Gastroesophageal sphincter (tissue), 4 donors: ENCODE measurements around the gene SLC6A9. TPM values are rescaled to one million over a fixed set of nuclear protein-coding genes. Genes with fewer than 3 reads are reported as not detected.

ENCODE experiments used
- ATAC-seq: fragments of 150-250 bp; one replicate; pipeline ENCODE4 v1.9.1; 2016; ENCODE audit warnings: mild to moderate bottlenecking, moderate library complexity
- H3K27ac ChIP-seq, 4 donors: fragments of 200-600 bp; sonication (generic) in 3 of 4; 1 replicate in 3 of 4; 2 replicates in 1 of 4; pipeline ENCODE4 v1.5.1; 2016 to 2019
- H3K27me3 ChIP-seq: fragments of 200-600 bp; sonication (generic); one replicate; pipeline ENCODE4 v1.5.1; 2019
- H3K36me3 ChIP-seq, 2 donors: fragments of 200-600 bp; sonication (generic); one replicate each; pipeline ENCODE4 v1.5.1; 2019; ENCODE audit warnings: control low read depth in 1 of 2
- H3K4me1 ChIP-seq, 3 donors: fragments of 200-600 bp; sonication (generic); 1 replicate in 2 of 3; 2 replicates in 1 of 3; pipeline ENCODE4 v1.5.1; 2016 to 2019; ENCODE audit warnings: control low read depth in 2 of 3
- H3K4me3 ChIP-seq, 2 donors: fragments of 200-600 bp; sonication (generic); one replicate each; pipeline ENCODE4 v1.5.1; 2019; ENCODE audit warnings: mild to moderate bottlenecking in 1 of 2, moderate library complexity in 1 of 2
- H3K9me3 ChIP-seq, 3 donors: fragments of 200-600 bp; sonication (generic); one replicate each; pipeline ENCODE4 v1.5.1; 2017 to 2019; ENCODE audit warnings: control low read depth in 2 of 3
- EP300 ChIP-seq: sonication (generic); formaldehyde crosslinking; IDR thresholded peaks from one replicate; pipeline ENCODE4 v1.6.1; 2017; ENCODE audit warnings: antibody characterized with exemption, mild to moderate bottlenecking
- POLR2A ChIP-seq, 2 donors: fragments of 450-650 bp; IDR thresholded peaks; one replicate each; pipeline ENCODE4 v1.6.1; 2017; ENCODE audit warnings: antibody characterized with exemption in 2 of 2, mild to moderate bottlenecking in 2 of 2, moderate library complexity in 1 of 2
- POLR2AphosphoS5 ChIP-seq: sonication (generic); formaldehyde crosslinking; IDR thresholded peaks from one replicate; pipeline ENCODE4 v1.6.1; 2017; ENCODE audit warnings: antibody characterized with exemption
- WGBS, 2 donors: methylation state at CpG; one replicate each; pipeline ENCODE4 v1.1.5; 2018; ENCODE audit warnings: low coverage in 1 of 2; 5-methylcytosine and 5-hydroxymethylcytosine counted together
- total RNA-seq, 4 donors: library from RNA; depleted of rRNA; stranded (reverse); fragments of >200 nt; gene quantifications; one replicate each; pipeline ENCODE4 v1.1.0, GENCODE V29; 2016
- TF ChIP-seq, protein P1 (sequence below), 4 experiments: fragments of 200-600 bp in 2 of 4; fragments of 450-650 bp in 2 of 4; sonication (generic) in 1 of 4; IDR thresholded peaks; one replicate each; pipeline ENCODE4 v1.5.1; 2017 to 2019; ENCODE audit warnings: antibody characterized with exemption in 4 of 4, mild to moderate bottlenecking in 2 of 4, moderate library complexity in 2 of 4

Gene SLC6A9
- total RNA-seq, 4 donors from 2014 or later, result 1.8 to 14.2 (median 7.5) TPM

- Histone ChIP-seq H3K27ac (no peak overlapping the region), H3K4me3 (no peak overlapping the region), H3K36me3 (peaks cover 0 to 55% of the 10 kb centered on the region in 2 donors), H3K4me1 (peaks cover 0 to 25% (median 0%) of the 10 kb centered on the region in 3 donors), H3K9me3 (no peaks in the 10 kb centered on the region), H3K27me3 (no peaks in the 10 kb centered on the region)
- 69 to 89% methylated on average over 2 to 5 of the region's 5 CpGs for WGBS, 2 donors
- no peak for ATAC-seq
- TF ChIP-seq EP300, result no peak
- no peak for TF ChIP-seq POLR2AphosphoS5
- TF ChIP-seq POLR2A (IDR thresholded peaks at IDR 0.05), result no peak
- TF ChIP-seq, protein P1, sequence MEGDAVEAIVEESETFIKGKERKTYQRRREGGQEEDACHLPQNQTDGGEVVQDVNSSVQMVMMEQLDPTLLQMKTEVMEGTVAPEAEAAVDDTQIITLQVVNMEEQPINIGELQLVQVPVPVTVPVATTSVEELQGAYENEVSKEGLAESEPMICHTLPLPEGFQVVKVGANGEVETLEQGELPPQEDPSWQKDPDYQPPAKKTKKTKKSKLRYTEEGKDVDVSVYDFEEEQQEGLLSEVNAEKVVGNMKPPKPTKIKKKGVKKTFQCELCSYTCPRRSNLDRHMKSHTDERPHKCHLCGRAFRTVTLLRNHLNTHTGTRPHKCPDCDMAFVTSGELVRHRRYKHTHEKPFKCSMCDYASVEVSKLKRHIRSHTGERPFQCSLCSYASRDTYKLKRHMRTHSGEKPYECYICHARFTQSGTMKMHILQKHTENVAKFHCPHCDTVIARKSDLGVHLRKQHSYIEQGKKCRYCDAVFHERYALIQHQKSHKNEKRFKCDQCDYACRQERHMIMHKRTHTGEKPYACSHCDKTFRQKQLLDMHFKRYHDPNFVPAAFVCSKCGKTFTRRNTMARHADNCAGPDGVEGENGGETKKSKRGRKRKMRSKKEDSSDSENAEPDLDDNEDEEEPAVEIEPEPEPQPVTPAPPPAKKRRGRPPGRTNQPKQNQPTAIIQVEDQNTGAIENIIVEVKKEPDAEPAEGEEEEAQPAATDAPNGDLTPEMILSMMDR (IDR thresholded peaks at IDR 0.05), result no peak
These were observed 77.2 kb downstream of the SLC6A9 start for GRCh38 chr1:43954036-43954435.

- TF ChIP-seq EP300 (no peak), POLR2AphosphoS5 (no peak), POLR2A (IDR thresholded peaks at IDR 0.05) (no peak)
- TF ChIP-seq, protein P1 (IDR thresholded peaks at IDR 0.05), result no peak
- no peaks in the 10 kb centered on the region for H3K9me3 ChIP-seq
- peaks cover 0 to 49% of the 10 kb centered on the region in 2 donors for H3K36me3 ChIP-seq
- WGBS, 2 donors, result 75 to 100% methylated on average over 1 to 2 of the region's 3 CpGs
- no peak for ATAC-seq
- peaks cover 0 to 32% (median 2%) of the 10 kb centered on the region in 3 donors for H3K4me1 ChIP-seq
- H3K27me3 ChIP-seq, result no peaks in the 10 kb centered on the region
- H3K27ac ChIP-seq, result no peak overlapping the region
- no peak overlapping the region for H3K4me3 ChIP-seq
These were observed 77.9 kb downstream of the SLC6A9 start for GRCh38 chr1:43953361-43953760.

DNA sequence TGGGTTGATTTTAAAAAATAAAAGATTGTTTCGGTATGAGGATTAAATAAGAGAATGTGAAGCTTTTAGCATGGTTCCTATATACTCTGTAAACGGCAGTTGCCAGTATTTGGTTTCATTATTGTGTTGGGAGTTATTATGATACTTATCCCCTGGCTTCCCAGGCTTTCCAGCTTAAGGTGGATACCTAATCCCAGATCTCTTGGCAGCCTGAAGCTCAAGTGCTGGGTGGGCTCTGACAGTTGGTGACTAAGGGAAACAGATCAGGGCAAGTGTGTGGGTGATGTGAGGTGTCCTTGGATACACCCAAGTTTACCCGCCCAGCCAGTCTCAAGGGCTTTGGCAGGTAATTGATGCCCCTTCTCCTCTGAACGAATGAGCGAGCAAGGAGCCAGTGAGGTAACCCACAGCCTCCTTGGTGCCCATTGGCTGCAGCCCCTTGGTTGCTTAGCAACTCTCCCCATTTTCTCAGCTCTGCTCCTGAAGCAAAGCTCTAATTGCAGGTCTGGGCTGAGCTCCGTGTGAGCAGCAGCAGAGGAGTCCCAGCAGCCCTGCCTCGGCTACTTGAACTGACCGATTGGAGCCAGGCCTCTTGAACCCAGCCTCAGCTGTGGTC is 78.4 kb downstream of the SLC6A9 start:
- H3K9me3 ChIP-seq, result no peaks in the 10 kb centered on the region
- no peaks in the 10 kb centered on the region for H3K27me3 ChIP-seq
- TF ChIP-seq POLR2AphosphoS5 (no peak), EP300 (no peak), POLR2A (IDR thresholded peaks at IDR 0.05) (no peak)
- TF ChIP-seq, protein P1 (IDR thresholded peaks at IDR 0.05), result no peak
- WGBS, 2 donors, result 49 to 82% methylated on average over 2 to 5 of the region's 8 CpGs
- peaks cover 0 to 43% of the 10 kb centered on the region in 2 donors for H3K36me3 ChIP-seq
- peaks cover 4 to 37% (median 7%) of the 10 kb centered on the region in 3 donors for H3K4me1 ChIP-seq
- no peak overlapping the region for H3K27ac ChIP-seq
- H3K4me3 ChIP-seq, result no peak overlapping the region
- no peak for ATAC-seq

GRCh38 chr1:43951021-43951985 is 80.0 kb downstream of the SLC6A9 start:
- TF ChIP-seq EP300 (no peak), POLR2AphosphoS5 (no peak), POLR2A (IDR thresholded peaks at IDR 0.05) (no peak)
- TF ChIP-seq, protein P1 (IDR thresholded peaks at IDR 0.05), result no peak
- H3K4me1 ChIP-seq, result peaks cover 4 to 45% (median 14%) of the 10 kb centered on the region in 3 donors
- no peaks in the 10 kb centered on the region for H3K9me3 ChIP-seq
- no peaks in the 10 kb centered on the region for H3K27me3 ChIP-seq
- no peak overlapping the region for H3K27ac ChIP-seq
- no peak overlapping the region for H3K4me3 ChIP-seq
- no peak for ATAC-seq
- WGBS, 2 donors, result 66 to 83% methylated on average over 3 of the region's 4 CpGs
- H3K36me3 ChIP-seq, result peaks cover 0 to 28% of the 10 kb centered on the region in 2 donors
